Ureter (tissue), 1 donor: ENCODE measurements around the gene PAGE1. TPM values are rescaled to one million over a fixed set of nuclear protein-coding genes. Genes with fewer than 3 reads are reported as not detected.

Experiments used
- total RNA-seq: library from RNA; stranded (reverse); gene quantifications from one replicate; pipeline ENCODE4 v1.2.4, GENCODE V29; 2023
- donor health status: DM: yes; HTN: yes; CAD: no.

The PAGE1 gene
- total RNA-seq, 1 donor from 2014 or later = not detected

Other genes starting within 250 kb of the PAGE1 start
- gene GAGE12C, start 163.8 kb downstream of the PAGE1 start, total RNA-seq = not detected
- not detected for gene GAGE12D, start 154.3 kb downstream of the PAGE1 start, total RNA-seq
- gene GAGE12E, start 144.7 kb downstream of the PAGE1 start, total RNA-seq = not detected
- gene GAGE12F, start 135.1 kb downstream of the PAGE1 start, total RNA-seq = not detected
- gene GAGE12G, start 125.6 kb downstream of the PAGE1 start, total RNA-seq = not detected
- not detected for gene GAGE12H, start 116.0 kb downstream of the PAGE1 start, total RNA-seq
- not detected for gene GAGE2A, start 106.5 kb downstream of the PAGE1 start, total RNA-seq
- gene GAGE1, start 97.0 kb downstream of the PAGE1 start, total RNA-seq = not detected
- gene PAGE4, start 133.3 kb upstream of the PAGE1 start, total RNA-seq = not detected
- gene USP27X, start 183.5 kb upstream of the PAGE1 start, total RNA-seq = 2.4 TPM
- gene CLCN5, start 226.6 kb upstream of the PAGE1 start, total RNA-seq = 7.2 TPM